Keratinocyte (primary cell): ENCODE results near the gene CPED1. TPM values are rescaled to one million over a fixed set of nuclear protein-coding genes. Genes with fewer than 3 reads are reported as not detected.

Experiments used
- DNase-seq: peaks from one replicate; pipeline ENCODE4 v3.0.0-alpha.2; 2011; ENCODE audit warnings: low read depth, missing footprints, low spot score
- FAIRE-seq: peaks from 2 replicates; lab custom pipeline; 2011; peaks lifted over from hg19 to GRCh38; lab: Jason Lieb, UNC
- H2AFZ ChIP-seq: 2 replicates; pipeline ENCODE4 v1.6.0; 2012; ENCODE audit warnings: low read length, control low read depth, inconsistent platforms; ENCODE audit not compliant: control insufficient read depth
- H3K27ac ChIP-seq: 2 replicates; pipeline ENCODE4 v1.5.1; 2011; ENCODE audit warnings: low read length; ENCODE audit not compliant: control insufficient read depth, insufficient read depth
- H3K27me3 ChIP-seq: 3 replicates; pipeline ENCODE4 v1.6.0; 2011; ENCODE audit warnings: low read length; ENCODE audit not compliant: control insufficient read depth, insufficient read depth; ENCODE audit errors: extremely low read depth
- H3K36me3 ChIP-seq, 2 experiments: 2 replicates in 1 of 2; 3 replicates in 1 of 2; pipeline ENCODE4 v1.5.1; 2011; ENCODE audit warnings: low read length in 2 of 2, mild to moderate bottlenecking in 1 of 2; ENCODE audit not compliant: control insufficient read depth in 2 of 2, insufficient read depth in 2 of 2; ENCODE audit errors: extremely low read depth in 1 of 2
- H3K4me1 ChIP-seq: 3 replicates; pipeline ENCODE4 v1.5.1; 2011; ENCODE audit warnings: low read length; ENCODE audit not compliant: control insufficient read depth, insufficient read depth; ENCODE audit errors: extremely low read depth
- H3K4me2 ChIP-seq: 3 replicates; pipeline ENCODE4 v1.6.0; 2011; ENCODE audit warnings: low read depth, low read length; ENCODE audit not compliant: control insufficient read depth, insufficient read depth; ENCODE audit errors: extremely low read depth
- H3K4me3 ChIP-seq, 3 experiments: fragments of 200-600 bp in 1 of 3; sonication (generic) in 1 of 3; 2 replicates in 2 of 3; 3 replicates in 1 of 3; pipeline ENCODE4 v1.5.1; 2011 to 2016; ENCODE audit warnings: low read length in 3 of 3, mild to moderate bottlenecking in 3 of 3, control low read depth in 2 of 3, inconsistent platforms in 1 of 3, low read depth in 1 of 3, mixed read lengths in 1 of 3, mixed run types in 1 of 3, moderate library complexity in 1 of 3; ENCODE audit not compliant: control insufficient read depth in 2 of 3, insufficient read depth in 2 of 3; ENCODE audit errors: extremely low read depth in 1 of 3
- H3K79me2 ChIP-seq: 2 replicates; pipeline ENCODE4 v1.6.0; 2012; ENCODE audit warnings: low read length; ENCODE audit not compliant: control insufficient read depth, insufficient read depth
- H3K9ac ChIP-seq: 3 replicates; pipeline ENCODE4 v1.6.0; 2011; ENCODE audit warnings: low read length; ENCODE audit not compliant: control insufficient read depth, insufficient read depth; ENCODE audit errors: extremely low read depth
- H3K9me1 ChIP-seq: 3 replicates; pipeline ENCODE4 v1.6.0; 2011; ENCODE audit warnings: low read length; ENCODE audit not compliant: control insufficient read depth, insufficient read depth; ENCODE audit errors: extremely low read depth
- H3K9me3 ChIP-seq: 2 replicates; pipeline ENCODE4 v1.5.1; 2012; ENCODE audit warnings: low read depth, low read length; ENCODE audit not compliant: control insufficient read depth
- H4K20me1 ChIP-seq: 3 replicates; pipeline ENCODE4 v1.6.0; 2011; ENCODE audit warnings: low read length; ENCODE audit not compliant: control insufficient read depth, insufficient read depth; ENCODE audit errors: extremely low read depth
- EZH2 ChIP-seq: IDR thresholded peaks from one replicate; pipeline ENCODE4 v1.6.1; 2012; ENCODE audit warnings: inconsistent platforms, mild to moderate bottlenecking, low read length, moderate library complexity
- dilution Hi-C: fragments of 300-500 bp; cut with MboI; formaldehyde crosslinking; loops from one replicate; pipeline ENCODE4 v1.7.0; 2020; ENCODE audit warnings: low sequenced_read_pairs; ENCODE audit not compliant: extremely low pct_ligation_motif_present
- polyA plus RNA-seq, 5 experiments: library from polyadenylated mRNA; depleted of rRNA in 3 of 5; stranded (reverse) in 3 of 5; stranded (forward) in 1 of 5; unstranded in 1 of 5; fragments of >200 nt; gene quantifications; 1 replicate in 1 of 5; 2 replicates in 3 of 5; 3 replicates in 1 of 5; pipeline versions ENCODE4 v1.2.1 to v1.2.3, GENCODE V29; 2011 to 2012; ENCODE audit warnings: missing spikeins in 2 of 5, low read depth in 1 of 5, low replicate concordance in 1 of 5
- TF ChIP-seq, protein P1 (sequence below), 3 experiments: IDR thresholded peaks in 1 of 3; conservative IDR thresholded peaks in 1 of 3; optimal IDR thresholded peaks in 1 of 3; 2 replicates in 2 of 3; 3 replicates in 1 of 3; pipeline versions ENCODE3 to v1.5.1; 2011; ENCODE audit warnings: low read length in 3 of 3, mild to moderate bottlenecking in 3 of 3, moderate library complexity in 2 of 3, control low read depth in 1 of 3, inconsistent platforms in 1 of 3; ENCODE audit not compliant: insufficient read depth in 2 of 3; ENCODE audit errors: extremely low read depth in 1 of 3

CPED1 gene
- polyA plus RNA-seq, 1 donor (not counting 4 experiments of a cell fraction or from before 2014, with no cell fraction given): 0.62 TPM

DNA sequence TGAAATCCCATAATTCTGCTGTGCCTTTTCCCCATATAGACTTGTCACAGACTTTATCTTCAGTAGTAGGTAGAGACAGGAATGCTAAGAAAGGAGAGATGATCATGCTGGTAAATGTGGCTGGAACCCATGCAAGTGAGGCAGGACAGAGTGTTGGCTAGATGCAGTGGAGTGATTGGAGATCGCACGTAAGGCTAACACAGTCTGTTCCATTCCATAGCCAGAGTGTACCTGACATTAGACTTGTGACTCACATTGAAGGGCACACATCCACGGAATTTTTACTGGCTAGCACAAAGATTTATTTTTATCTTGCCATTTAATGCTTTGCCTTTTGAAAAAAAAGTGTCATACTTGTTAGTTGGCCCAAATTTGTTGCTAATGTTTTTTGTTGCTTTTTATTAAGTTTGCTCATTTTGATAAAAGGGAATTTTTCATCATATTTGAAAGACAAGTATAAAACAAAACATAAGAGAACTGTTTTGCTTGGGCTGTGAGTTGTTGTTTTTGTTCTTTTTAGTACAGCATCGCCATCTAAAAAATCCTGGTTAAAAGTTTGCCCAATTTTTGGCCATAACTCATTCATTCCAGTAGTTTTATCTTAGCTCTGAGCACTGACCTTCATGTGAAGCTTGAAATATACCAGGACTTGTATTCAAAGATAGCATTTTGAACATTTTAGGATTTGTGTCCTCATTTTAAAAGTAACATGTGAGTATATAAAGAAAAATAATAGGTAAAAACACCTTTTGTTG is 81.0 kb downstream of the CPED1 start:
- H3K9me3 ChIP-seq: no peaks in the 10 kb centered on the region
- H3K4me3 ChIP-seq: no peak overlapping the region
- no peaks in the 10 kb centered on the region for H3K9me1 ChIP-seq
- no peaks in the 10 kb centered on the region for H4K20me1 ChIP-seq
- no peak overlapping the region for H3K27ac ChIP-seq
- no peaks in the 10 kb centered on the region for H3K27me3 ChIP-seq
- DNase-seq (no peak), FAIRE-seq (peak; percentile 84)
- TF ChIP-seq, protein P1, sequence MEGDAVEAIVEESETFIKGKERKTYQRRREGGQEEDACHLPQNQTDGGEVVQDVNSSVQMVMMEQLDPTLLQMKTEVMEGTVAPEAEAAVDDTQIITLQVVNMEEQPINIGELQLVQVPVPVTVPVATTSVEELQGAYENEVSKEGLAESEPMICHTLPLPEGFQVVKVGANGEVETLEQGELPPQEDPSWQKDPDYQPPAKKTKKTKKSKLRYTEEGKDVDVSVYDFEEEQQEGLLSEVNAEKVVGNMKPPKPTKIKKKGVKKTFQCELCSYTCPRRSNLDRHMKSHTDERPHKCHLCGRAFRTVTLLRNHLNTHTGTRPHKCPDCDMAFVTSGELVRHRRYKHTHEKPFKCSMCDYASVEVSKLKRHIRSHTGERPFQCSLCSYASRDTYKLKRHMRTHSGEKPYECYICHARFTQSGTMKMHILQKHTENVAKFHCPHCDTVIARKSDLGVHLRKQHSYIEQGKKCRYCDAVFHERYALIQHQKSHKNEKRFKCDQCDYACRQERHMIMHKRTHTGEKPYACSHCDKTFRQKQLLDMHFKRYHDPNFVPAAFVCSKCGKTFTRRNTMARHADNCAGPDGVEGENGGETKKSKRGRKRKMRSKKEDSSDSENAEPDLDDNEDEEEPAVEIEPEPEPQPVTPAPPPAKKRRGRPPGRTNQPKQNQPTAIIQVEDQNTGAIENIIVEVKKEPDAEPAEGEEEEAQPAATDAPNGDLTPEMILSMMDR (optimal IDR thresholded peaks at IDR 0.05 in 1 of 3, IDR thresholded peaks at IDR 0.05 in 1 of 3, conservative IDR thresholded peaks at IDR 0.05 in 1 of 3; ENCODE audit: extremely low read depth in 1 of 3, insufficient read depth in 2 of 3, low read length in 3 of 3): no peak
- no peak for TF ChIP-seq EZH2
- H3K4me2 ChIP-seq: no peak overlapping the region
- no peaks in the 10 kb centered on the region for H3K36me3 ChIP-seq
- no peaks in the 10 kb centered on the region for H3K79me2 ChIP-seq
- H3K4me1 ChIP-seq: peaks cover 4% of the 10 kb centered on the region
- H3K9ac ChIP-seq: no peak overlapping the region
- H2AFZ ChIP-seq: peak overlapping the region; percentile 10
- dilution Hi-C loops: no loop called here

DNA sequence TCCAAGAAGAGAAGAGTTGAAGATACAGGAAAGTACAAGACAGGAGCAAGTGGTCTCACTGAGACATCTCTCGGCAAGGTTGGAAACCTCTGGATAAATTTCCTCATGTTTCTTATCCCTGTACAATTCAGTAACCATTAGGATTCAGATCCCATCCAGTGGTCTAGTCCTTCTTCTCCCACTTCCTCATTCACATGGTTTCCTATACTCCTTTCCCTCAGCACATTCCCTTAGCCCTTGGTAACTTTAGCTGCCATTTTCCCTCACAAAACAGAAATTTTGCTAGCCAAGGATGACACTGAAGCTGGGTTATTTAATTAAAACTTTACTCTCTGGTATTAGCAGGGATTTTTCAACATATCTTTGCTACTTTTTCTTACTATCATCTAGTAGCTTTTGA is 82.6 kb downstream of the CPED1 start:
- no peaks in the 10 kb centered on the region for H3K36me3 ChIP-seq
- no peaks in the 10 kb centered on the region for H3K9me1 ChIP-seq
- H3K79me2 ChIP-seq: no peaks in the 10 kb centered on the region
- peaks cover 11% of the 10 kb centered on the region for H3K4me1 ChIP-seq
- TF ChIP-seq, protein P1 (optimal IDR thresholded peaks at IDR 0.05 in 1 of 3, IDR thresholded peaks at IDR 0.05 in 1 of 3, conservative IDR thresholded peaks at IDR 0.05 in 1 of 3; ENCODE audit: extremely low read depth in 1 of 3, insufficient read depth in 2 of 3, low read length in 3 of 3): no peak
- TF ChIP-seq EZH2: no peak
- H2AFZ ChIP-seq: peak overlapping the region; percentile 9
- H3K9me3 ChIP-seq: no peaks in the 10 kb centered on the region
- dilution Hi-C loops: no loop called here
- H3K27me3 ChIP-seq: no peaks in the 10 kb centered on the region
- no peak overlapping the region for H3K9ac ChIP-seq
- no peak overlapping the region for H3K4me2 ChIP-seq
- H3K4me3 ChIP-seq: no peak overlapping the region
- FAIRE-seq (no peak), DNase-seq (no peak)
- no peak overlapping the region for H3K27ac ChIP-seq
- H4K20me1 ChIP-seq: no peaks in the 10 kb centered on the region
